HepG2 (cell line): ENCODE measurements around the gene MINDY1. TPM values are rescaled to one million over a fixed set of nuclear protein-coding genes. Genes with fewer than 3 reads are reported as not detected.
A peak's percentile ranks its signal among the peaks of the same experiment; 100 is the strongest.

Experiments used
- ATAC-seq: fragments of 200-7000 bp; cut with Tn5 transposase; 3 replicates; pipeline ENCODE4 v1.9.1; 2020; ENCODE audit warnings: mild to moderate bottlenecking, moderate library complexity
- BruUV-seq: library from RNA; stranded (reverse); fragments of 400-500 nt; replicated peaks from 2 replicates; lab custom pipeline; 2021; lab: Mats Ljungman, UMichigan
- CTCF ChIA-PET: fragments of 300-600 bp; formaldehyde crosslinking; extraction: SDS; loops from one replicate; lab custom pipeline; 2021; ENCODE audit warnings: low total read pairs, inconsistent platforms, low intra/inter-chr PET ratio; lab: Yijun Ruan, JAX
- POLR2A ChIA-PET: fragments of 350-600 bp; sonication (Branson Sonifier 250); formaldehyde crosslinking; loops from one replicate; lab custom pipeline; 2020; ENCODE audit warnings: antibody characterized with exemption, inconsistent platforms; lab: Yijun Ruan, JAX
- DNase-seq: peaks from one replicate; pipeline ENCODE4 v3.0.0-alpha.2; 2015; ENCODE audit warnings: low spot score
- FAIRE-seq: peaks from 3 replicates; lab custom pipeline; 2011; peaks lifted over from hg19 to GRCh38; lab: Jason Lieb, UNC
- H2AFZ ChIP-seq: one replicate; pipeline ENCODE4 v1.6.1; 2011; ENCODE audit warnings: low read length, inconsistent platforms
- H3K27ac ChIP-seq: fragments of 300-600 bp; 3 replicates; pipeline ENCODE4 v1.8.0; 2011; ENCODE audit warnings: mixed run types, mild to moderate bottlenecking, mixed read lengths, low read length, inconsistent platforms; ENCODE audit not compliant: insufficient read depth; ENCODE audit errors: extremely low read length
- H3K27me3 ChIP-seq, 2 experiments: fragments of 200-600 bp in 1 of 2; 2 replicates in 1 of 2; 3 replicates in 1 of 2; pipeline versions ENCODE4 v1.6.0 to v1.8.0; 2011; ENCODE audit warnings: low read length in 2 of 2, mild to moderate bottlenecking in 2 of 2, moderate library complexity in 2 of 2, inconsistent platforms in 1 of 2; ENCODE audit not compliant: insufficient read depth in 2 of 2, control insufficient read depth in 1 of 2
- H3K36me3 ChIP-seq, 2 experiments: fragments of 200-600 bp in 1 of 2; replicated peaks in 1 of 2; 2 replicates in 1 of 2; 3 replicates in 1 of 2; pipeline versions ENCODE4 v1.5.1 to v1.8.0; 2011; ENCODE audit warnings: low read length in 2 of 2, inconsistent platforms in 1 of 2; ENCODE audit not compliant: insufficient read depth in 2 of 2, control insufficient read depth in 1 of 2
- H3K4me1 ChIP-seq: 2 replicates; pipeline ENCODE4 v1.5.1; 2012; ENCODE audit warnings: low read length, inconsistent platforms; ENCODE audit not compliant: insufficient read depth
- H3K4me2 ChIP-seq: 2 replicates; pipeline ENCODE4 v1.6.0; 2011; ENCODE audit warnings: low read depth, low read length, inconsistent platforms
- H3K4me3 ChIP-seq, 3 experiments: fragments of 200-600 bp in 1 of 3; sonication (generic), shearing (Covaris generic) in 1 of 3; replicated peaks in 1 of 3; 2 replicates each; pipeline ENCODE4 v1.5.1; 2011 to 2016; ENCODE audit warnings: low read length in 3 of 3, inconsistent platforms in 2 of 3, low read depth in 2 of 3, mild to moderate bottlenecking in 2 of 3, control low read depth in 1 of 3, mixed read lengths in 1 of 3; ENCODE audit not compliant: insufficient read depth in 1 of 3
- H3K79me2 ChIP-seq: one replicate; pipeline ENCODE4 v1.6.1; 2011; ENCODE audit warnings: low read length, inconsistent platforms; ENCODE audit not compliant: insufficient read depth
- H3K9ac ChIP-seq: 2 replicates; pipeline ENCODE4 v1.6.0; 2011; ENCODE audit warnings: mild to moderate bottlenecking, low read depth, low read length, inconsistent platforms; ENCODE audit not compliant: insufficient read depth
- H3K9me3 ChIP-seq: 2 replicates; pipeline ENCODE4 v1.5.1; 2012; ENCODE audit warnings: mild to moderate bottlenecking, low read length
- H4K20me1 ChIP-seq: 2 replicates; pipeline ENCODE4 v1.6.0; 2011; ENCODE audit warnings: inconsistent platforms, mild to moderate bottlenecking, low read length, moderate library complexity; ENCODE audit not compliant: insufficient read depth
- BRF2 ChIP-seq: sonication (generic); formaldehyde crosslinking; IDR thresholded peaks from 2 replicates; pipeline ENCODE4 v1.8.1; 2022; ENCODE audit warnings: mild to moderate bottlenecking, missing genetic modification reagents
- CEBPZ ChIP-seq: IDR thresholded peaks from 2 replicates; pipeline ENCODE4 v1.6.1; 2012; ENCODE audit warnings: low read length, improper control_type of control experiment
- DPF2 ChIP-seq: sonication (generic); formaldehyde crosslinking; IDR thresholded peaks from 2 replicates; pipeline ENCODE4 v1.4.0; 2020; ENCODE audit warnings: mild to moderate bottlenecking, low read depth, missing genetic modification reagents, borderline replicate concordance
- EHMT2 ChIP-seq: fragments of 200-600 bp; sonication (generic); IDR thresholded peaks from 2 replicates; pipeline ENCODE4 v1.7.0; 2017; ENCODE audit warnings: antibody characterized with exemption, low read depth, low read length, borderline replicate concordance
- GZF1 ChIP-seq: sonication (generic); formaldehyde crosslinking; IDR thresholded peaks from 2 replicates; pipeline ENCODE4 v1.5.1; 2020; ENCODE audit warnings: mild to moderate bottlenecking, missing genetic modification reagents
- KLF13 ChIP-seq: sonication (generic); formaldehyde crosslinking; IDR thresholded peaks from 2 replicates; pipeline ENCODE4 v1.4.0; 2020; ENCODE audit warnings: mild to moderate bottlenecking, missing genetic modification reagents
- MBD4 ChIP-seq: IDR thresholded peaks from 2 replicates; pipeline ENCODE4 v1.6.1; 2012; ENCODE audit warnings: low read length, inconsistent platforms, borderline replicate concordance
- POLR2AphosphoS5 ChIP-seq: IDR thresholded peaks from 2 replicates; pipeline ENCODE4 v1.6.1; 2012; ENCODE audit warnings: low read depth, low read length
- RAD51 ChIP-seq: fragments of 450-650 bp; IDR thresholded peaks from 2 replicates; pipeline ENCODE4 v1.6.1; 2016; ENCODE audit warnings: borderline replicate concordance
- ZNF260 ChIP-seq: sonication (generic); formaldehyde crosslinking; IDR thresholded peaks from 2 replicates; pipeline ENCODE4 v1.4.0; 2020; ENCODE audit warnings: missing genetic modification reagents, low read depth, mild to moderate bottlenecking, borderline replicate concordance
- ZNF263 ChIP-seq: sonication (generic); formaldehyde crosslinking; IDR thresholded peaks from 2 replicates; pipeline ENCODE4 v1.4.0; 2020; ENCODE audit warnings: missing genetic modification reagents
- ZNF276 ChIP-seq: sonication (generic); formaldehyde crosslinking; IDR thresholded peaks from 2 replicates; pipeline ENCODE4 v1.4.0; 2020; ENCODE audit warnings: mild to moderate bottlenecking, low read depth, missing genetic modification reagents
- ZNF335 ChIP-seq: sonication (generic); formaldehyde crosslinking; IDR thresholded peaks from 2 replicates; pipeline ENCODE4 v1.4.0; 2020; ENCODE audit warnings: missing genetic modification reagents
- ZNF879 ChIP-seq: sonication (generic); formaldehyde crosslinking; IDR thresholded peaks from 2 replicates; pipeline ENCODE4 v1.8.1; 2023; ENCODE audit warnings: missing genetic modification reagents
- WGBS: methylation state at CpG from one replicate; pipeline ENCODE4 v1.1.6; 2017; ENCODE audit warnings: low lambda C conversion rate; 5-methylcytosine and 5-hydroxymethylcytosine counted together
- in situ Hi-C: cut with HindIII; loops from 2 replicates; pipeline ENCODE4 v1.10.0; 2017; ENCODE audit warnings: low pct_unique_long_range_greater_than_20kb; ENCODE audit not compliant: extremely low pct_ligation_motif_present
- intact Hi-C: fragments of 100-400 bp; cut with micrococcal nuclease; formaldehyde crosslinking; loops from one replicate; pipeline ENCODE4 v1.10.0; 2022; ENCODE audit not compliant: unreplicated experiment
- polyA plus RNA-seq, 8 experiments: library from polyadenylated mRNA; depleted of rRNA in 3 of 8; stranded (reverse) in 7 of 8; unstranded in 1 of 8; fragments of >200 nt; fragmentation: Illumina TruSeq in 4 of 8; extraction: Trizol in 4 of 8; gene quantifications; 2 replicates each; pipeline versions ENCODE4 v1.2.1 to v1.2.3, GENCODE V29; 2011 to 2016; ENCODE audit warnings: low read depth in 4 of 8, missing spikeins in 1 of 8, mixed read lengths in 1 of 8; ENCODE audit not compliant: insufficient read depth in 1 of 8
- total RNA-seq, 5 experiments: library from RNA; depleted of rRNA; stranded (reverse); fragments of >200 nt; fragmentation: Illumina TruSeq; extraction: Trizol; gene quantifications; 2 replicates each; pipeline ENCODE4 v1.2.3, GENCODE V29; 2016; ENCODE audit warnings: low read depth in 1 of 5

Gene MINDY1
- total and polyA plus RNA-seq, 2 of the 13 experiments (the other 11 are each of a cell fraction or from before 2014, with no cell fraction given) = 11.1 to 15.0 TPM

DNA sequence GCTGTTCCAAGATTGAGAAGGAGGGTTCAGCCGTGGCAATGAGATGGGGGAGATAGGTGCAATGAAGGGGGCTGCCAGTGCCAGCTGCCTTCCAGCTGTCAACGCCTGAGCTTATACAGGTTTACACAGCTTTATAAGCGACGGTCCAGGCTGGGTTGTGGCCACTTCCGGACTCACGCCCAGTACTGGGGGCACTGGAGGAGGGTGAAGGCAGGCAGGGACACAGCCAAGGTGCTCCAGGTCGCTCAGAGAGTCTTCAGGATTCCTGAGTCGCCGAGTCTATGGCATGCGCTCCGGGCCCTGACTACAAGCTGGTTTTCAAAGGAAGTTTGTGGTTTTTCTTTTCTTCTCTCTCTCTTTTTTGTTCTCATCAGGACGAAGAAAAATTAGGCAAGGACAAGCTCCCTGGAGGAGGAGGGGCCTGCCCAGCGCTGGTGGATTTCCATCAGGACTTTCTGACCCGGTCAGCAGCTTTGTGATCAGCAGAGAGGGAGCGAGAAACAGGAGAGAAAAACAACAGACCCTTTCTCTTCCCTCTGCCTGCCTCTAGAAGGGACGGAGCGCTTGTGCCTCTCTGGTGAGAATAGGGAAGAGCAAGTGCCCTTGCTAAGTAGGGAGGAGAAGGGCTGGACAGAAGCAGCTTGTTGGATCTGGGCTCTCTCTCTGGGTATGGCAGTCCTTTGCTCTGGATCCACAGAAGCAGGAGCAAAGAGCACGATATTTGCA is at the start of gene MINDY1 (continued):
- TF ChIP-seq ZNF276 (no peak), ZNF263 (CRISPR knock-in tag) (peak; percentile 94), DPF2 (CRISPR knock-in tag) (no peak), ZNF879 (no peak), ZNF335 (CRISPR knock-in tag) (no peak), ZNF260 (CRISPR knock-in tag) (no peak), GZF1 (no peak), EHMT2 (no peak)

DNA sequence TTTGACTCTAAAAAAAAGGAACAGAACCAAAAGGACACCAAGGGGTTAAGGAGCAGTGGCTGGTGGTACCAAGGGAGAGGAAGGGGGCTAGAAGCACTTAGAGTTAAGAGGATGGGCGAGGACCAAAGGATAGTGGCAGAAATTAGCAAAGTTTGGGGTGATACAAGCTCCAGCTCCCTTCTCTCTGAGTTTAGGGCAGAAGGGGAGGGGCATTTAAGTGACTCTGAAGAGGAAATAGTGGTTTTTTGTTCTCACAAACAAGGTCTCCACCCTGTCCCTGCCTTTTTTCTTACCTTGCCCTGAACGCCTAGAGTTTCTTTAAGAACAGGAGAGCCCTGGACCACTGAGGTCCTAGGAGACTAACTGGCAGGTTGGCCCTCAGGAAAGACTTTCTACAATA is 49.4 kb upstream of the MINDY1 start:
- in situ Hi-C loops (no loop called here), intact Hi-C loops (no loop called here)
- FAIRE-seq (no peak), ATAC-seq (no peak), DNase-seq (no peak)
- peaks cover 13 to 34% of the 10 kb centered on the region in 2 experiments for H3K36me3 ChIP-seq
- H3K4me3 ChIP-seq = no peak overlapping the region
- H3K4me1 ChIP-seq = peaks cover 56% of the 10 kb centered on the region
- H3K9me3 ChIP-seq = no peaks in the 10 kb centered on the region
- BruUV-seq = no TSS peak
- 73% methylated on average over 2 of the region's 2 CpGs for WGBS
- H3K79me2 ChIP-seq = peaks cover 19% of the 10 kb centered on the region
- H3K9ac ChIP-seq = no peak overlapping the region
- H3K4me2 ChIP-seq = no peak overlapping the region
- no peaks in the 10 kb centered on the region for H4K20me1 ChIP-seq
- POLR2A ChIA-PET = no interaction called here
- H3K27ac ChIP-seq = no peak overlapping the region
- H2AFZ ChIP-seq = no peak overlapping the region
- H3K27me3 ChIP-seq = 0 out of 5 replicates have a peak, but pooled peaks cover 0 to 3% of the 10 kb centered on the region in 2 experiments
- CTCF ChIA-PET = no interaction called here
- TF ChIP-seq POLR2AphosphoS5 = no peak
- TF ChIP-seq BRF2 (CRISPR knock-in tag) = no peak
- TF ChIP-seq KLF13 (CRISPR knock-in tag) = no peak
- TF ChIP-seq CEBPZ = no peak
- TF ChIP-seq RAD51 = no peak
- no peak for TF ChIP-seq MBD4
